ENCODE data around the gene SMYD2. TPM values are rescaled to one million over a fixed set of nuclear protein-coding genes. Genes with fewer than 3 reads are reported as not detected.

Gene SMYD2
- total and polyA plus RNA-seq, 8 donors = 8.2 to 68.7 (median 26.6) TPM

DNA sequence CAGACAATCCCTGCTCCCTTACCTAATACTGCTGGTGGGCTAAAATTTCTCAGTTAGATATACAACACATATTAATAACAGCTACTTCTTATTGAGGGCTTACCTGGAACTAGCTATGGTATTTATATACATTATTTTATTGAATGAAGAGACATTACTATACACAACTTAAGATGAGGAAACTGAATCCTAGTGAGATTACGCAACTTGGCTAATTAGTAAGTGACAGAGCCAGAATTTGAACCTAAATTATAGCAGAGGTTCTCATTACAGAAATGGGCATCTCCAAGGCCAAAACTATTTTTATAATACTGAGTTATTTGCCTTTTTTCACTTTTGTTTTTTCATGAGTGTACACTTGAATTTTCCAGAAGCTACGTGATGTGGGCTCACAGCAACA, 44.5 kb upstream of the SMYD2 start:
- intact Hi-C loops (cut with DNase I; ENCODE audit: low total_unique reads) = no loop called here
- 43 to 70% (median 48%) methylated on average over 2 of the region's 2 CpGs for WGBS, 5 donors
- DNase-seq = no peak
- TF ChIP-seq, protein P1, sequence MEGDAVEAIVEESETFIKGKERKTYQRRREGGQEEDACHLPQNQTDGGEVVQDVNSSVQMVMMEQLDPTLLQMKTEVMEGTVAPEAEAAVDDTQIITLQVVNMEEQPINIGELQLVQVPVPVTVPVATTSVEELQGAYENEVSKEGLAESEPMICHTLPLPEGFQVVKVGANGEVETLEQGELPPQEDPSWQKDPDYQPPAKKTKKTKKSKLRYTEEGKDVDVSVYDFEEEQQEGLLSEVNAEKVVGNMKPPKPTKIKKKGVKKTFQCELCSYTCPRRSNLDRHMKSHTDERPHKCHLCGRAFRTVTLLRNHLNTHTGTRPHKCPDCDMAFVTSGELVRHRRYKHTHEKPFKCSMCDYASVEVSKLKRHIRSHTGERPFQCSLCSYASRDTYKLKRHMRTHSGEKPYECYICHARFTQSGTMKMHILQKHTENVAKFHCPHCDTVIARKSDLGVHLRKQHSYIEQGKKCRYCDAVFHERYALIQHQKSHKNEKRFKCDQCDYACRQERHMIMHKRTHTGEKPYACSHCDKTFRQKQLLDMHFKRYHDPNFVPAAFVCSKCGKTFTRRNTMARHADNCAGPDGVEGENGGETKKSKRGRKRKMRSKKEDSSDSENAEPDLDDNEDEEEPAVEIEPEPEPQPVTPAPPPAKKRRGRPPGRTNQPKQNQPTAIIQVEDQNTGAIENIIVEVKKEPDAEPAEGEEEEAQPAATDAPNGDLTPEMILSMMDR (IDR thresholded peaks at IDR 0.05) = no peak
- TF ChIP-seq POLR2A (IDR thresholded peaks at IDR 0.05) = no peak
- no peak for TF ChIP-seq POLR2AphosphoS5 (IDR thresholded peaks at IDR 0.05)
- no peak for TF ChIP-seq EP300 (IDR thresholded peaks at IDR 0.05)
- no peak overlapping the region for H3K27ac ChIP-seq
- no peaks in the 10 kb centered on the region for H3K9me3 ChIP-seq
- no peaks in the 10 kb centered on the region for H3K36me3 ChIP-seq
- H3K4me3 ChIP-seq = no peak overlapping the region
- no peaks in the 10 kb centered on the region for H3K27me3 ChIP-seq
- H3K4me1 ChIP-seq = no peaks in the 10 kb centered on the region

DNA sequence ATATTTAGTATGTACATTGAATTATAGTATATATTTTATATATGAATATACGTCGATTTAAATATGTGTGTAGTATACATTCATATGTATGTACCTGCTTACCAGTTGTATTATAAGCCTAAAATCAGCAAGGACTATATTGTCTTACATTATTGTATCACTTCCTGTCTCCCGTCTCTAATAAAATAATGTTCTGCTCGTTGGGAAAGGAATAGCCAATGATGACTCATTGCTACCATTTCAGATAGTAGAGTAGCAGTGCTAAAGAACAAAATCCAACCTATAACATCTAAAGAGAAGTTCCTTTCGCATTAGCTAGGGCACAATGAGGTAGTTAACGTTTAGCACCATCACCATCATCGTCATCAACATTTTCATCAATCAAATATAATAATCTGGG, 39.9 kb upstream of the SMYD2 start:
- Histone ChIP-seq H3K4me1 (no peaks in the 10 kb centered on the region), H3K27me3 (peaks cover 0 to 3% (median 0%) of the 10 kb centered on the region in 3 donors), H3K27ac (no peak overlapping the region), H3K4me3 (no peak overlapping the region), H3K36me3 (no peaks in the 10 kb centered on the region), H3K9me3 (no peaks in the 10 kb centered on the region)
- no peak for DNase-seq
- intact Hi-C loops (cut with DNase I; ENCODE audit: low total_unique reads) = no loop called here
- WGBS, 5 donors = 73 to 85% (median 79%) methylated on average over 7 of the region's 7 CpGs
- TF ChIP-seq, protein P1 (IDR thresholded peaks at IDR 0.05) = no peak
- TF ChIP-seq EP300 (IDR thresholded peaks at IDR 0.05) (no peak), POLR2AphosphoS5 (IDR thresholded peaks at IDR 0.05) (no peak)

DNA sequence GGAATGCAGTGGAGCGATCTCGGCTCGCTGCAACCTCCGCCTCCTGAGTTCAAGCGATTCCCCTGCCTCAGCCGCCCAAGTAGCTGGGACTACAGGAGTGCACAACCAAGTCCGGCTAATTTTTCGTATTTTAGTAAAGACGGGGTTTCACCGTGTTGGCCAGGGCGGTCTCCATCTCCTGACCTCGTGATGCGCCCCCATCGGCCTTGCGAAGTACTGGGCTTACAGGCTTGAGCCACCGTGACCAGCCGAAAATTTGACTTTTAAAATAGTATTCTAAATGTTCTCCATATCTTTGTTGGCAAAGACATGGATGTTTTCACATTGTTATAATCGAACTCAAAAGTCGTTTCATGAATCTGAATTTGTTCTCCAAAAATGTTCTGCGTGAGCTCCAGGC, 36.7 kb upstream of the SMYD2 start:
- Histone ChIP-seq H3K9me3 (no peaks in the 10 kb centered on the region), H3K27ac (no peak overlapping the region), H3K36me3 (no peaks in the 10 kb centered on the region), H3K4me1 (no peaks in the 10 kb centered on the region), H3K4me3 (no peak overlapping the region), H3K27me3 (peaks cover 0 to 6% (median 0%) of the 10 kb centered on the region in 3 donors)
- TF ChIP-seq POLR2A (IDR thresholded peaks at IDR 0.05) = no peak
- no peak for TF ChIP-seq EP300 (IDR thresholded peaks at IDR 0.05)
- TF ChIP-seq POLR2AphosphoS5 (IDR thresholded peaks at IDR 0.05) = no peak
- TF ChIP-seq, protein P1 (IDR thresholded peaks at IDR 0.05) = no peak
- WGBS, 5 donors = 92 to 96% (median 94%) methylated on average over 20 of the region's 20 CpGs
- DNase-seq = no peak
- intact Hi-C loops (cut with DNase I; ENCODE audit: low total_unique reads) = no loop called here

DNA sequence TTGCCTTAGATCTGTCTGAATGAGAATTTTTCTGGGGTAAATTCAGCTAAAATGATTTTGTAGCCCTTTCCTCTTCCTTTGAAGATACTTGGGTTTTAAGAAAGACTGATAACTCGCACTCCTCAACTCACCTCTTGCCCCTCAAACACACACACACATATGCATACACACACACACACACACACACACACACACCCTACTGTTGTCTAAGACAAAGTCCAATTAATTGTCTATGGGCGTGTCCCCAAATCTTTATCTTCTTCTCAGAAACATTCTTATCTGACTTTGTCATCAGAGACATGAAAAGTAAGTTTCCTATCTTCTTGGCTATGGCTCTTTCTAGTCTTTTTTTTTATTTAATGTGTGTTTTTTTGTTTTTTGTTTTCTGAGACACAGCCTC, 36.1 kb upstream of the SMYD2 start:
- Histone ChIP-seq H3K36me3 (no peaks in the 10 kb centered on the region), H3K4me1 (no peaks in the 10 kb centered on the region), H3K9me3 (no peaks in the 10 kb centered on the region), H3K4me3 (no peak overlapping the region), H3K27ac (no peak overlapping the region), H3K27me3 (peaks cover 0 to 9% (median 0%) of the 10 kb centered on the region in 3 donors)
- 51 to 83% (median 64%) methylated on average over 2 of the region's 2 CpGs for WGBS, 5 donors
- no peak for DNase-seq
- intact Hi-C loops (cut with DNase I; ENCODE audit: low total_unique reads) = no loop called here
- no peak for TF ChIP-seq POLR2AphosphoS5 (IDR thresholded peaks at IDR 0.05)
- TF ChIP-seq EP300 (IDR thresholded peaks at IDR 0.05) = no peak
- no peak for TF ChIP-seq POLR2A (IDR thresholded peaks at IDR 0.05)
- TF ChIP-seq, protein P1 (IDR thresholded peaks at IDR 0.05) = no peak

Data from stomach (tissue), 9 donors.